ENCODE results near the gene UBE2G1.

- TF ChIP-seq CTCF (IDR thresholded peaks at IDR 0.05 in 2 of 3, conservative IDR thresholded peaks at IDR 0.05 in 1 of 3; ENCODE audit: control insufficient read depth in 2 of 3, extremely low read depth in 1 of 3, insufficient read depth in 1 of 3, low read depth in 3 of 3, low read length in 3 of 3): no peak
- TF ChIP-seq HDGF (IDR thresholded peaks at IDR 0.05): no peak
- TF ChIP-seq PAX8 (IDR thresholded peaks at IDR 0.05): no peak
- no peak for TF ChIP-seq CHD2 (IDR thresholded peaks at IDR 0.05; ENCODE audit: borderline replicate concordance, low read depth, low read length)
- no peak for TF ChIP-seq POLR2AphosphoS2 (IDR thresholded peaks at IDR 0.05; ENCODE audit: low read depth, low read length)
- TF ChIP-seq, protein P1, sequence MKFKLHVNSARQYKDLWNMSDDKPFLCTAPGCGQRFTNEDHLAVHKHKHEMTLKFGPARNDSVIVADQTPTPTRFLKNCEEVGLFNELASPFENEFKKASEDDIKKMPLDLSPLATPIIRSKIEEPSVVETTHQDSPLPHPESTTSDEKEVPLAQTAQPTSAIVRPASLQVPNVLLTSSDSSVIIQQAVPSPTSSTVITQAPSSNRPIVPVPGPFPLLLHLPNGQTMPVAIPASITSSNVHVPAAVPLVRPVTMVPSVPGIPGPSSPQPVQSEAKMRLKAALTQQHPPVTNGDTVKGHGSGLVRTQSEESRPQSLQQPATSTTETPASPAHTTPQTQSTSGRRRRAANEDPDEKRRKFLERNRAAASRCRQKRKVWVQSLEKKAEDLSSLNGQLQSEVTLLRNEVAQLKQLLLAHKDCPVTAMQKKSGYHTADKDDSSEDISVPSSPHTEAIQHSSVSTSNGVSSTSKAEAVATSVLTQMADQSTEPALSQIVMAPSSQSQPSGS (IDR thresholded peaks at IDR 0.05; ENCODE audit: low read length): no peak
- no peak for TF ChIP-seq RELA (IDR thresholded peaks at IDR 0.05; ENCODE audit: borderline replicate concordance, partially characterized antibody)
- TF ChIP-seq POLR2AphosphoS5 (IDR thresholded peaks at IDR 0.05; ENCODE audit: low read length): no peak
- no peak for TF ChIP-seq JUNB (IDR thresholded peaks at IDR 0.05)
- no peak for TF ChIP-seq SMC3 (IDR thresholded peaks at IDR 0.05; ENCODE audit: borderline replicate concordance, low read length)
- TF ChIP-seq KDM1A (IDR thresholded peaks at IDR 0.05; ENCODE audit: borderline replicate concordance): no peak
- TF ChIP-seq POLR2A (IDR thresholded peaks at IDR 0.05; ENCODE audit: low read depth, low read length): no peak
- no peak for TF ChIP-seq TAF1 (IDR thresholded peaks at IDR 0.05; ENCODE audit: borderline replicate concordance, low read depth, low read length)
- TF ChIP-seq EZH2 (IDR thresholded peaks at IDR 0.05; ENCODE audit: borderline replicate concordance, control insufficient read depth, low read depth, low read length): no peak
Measured at GRCh38 chr17:4318186-4318585, 48.3 kb downstream of the UBE2G1 start.
